UCSD-AML1 (cell line): ENCODE data around the gene MOK.
A peak's percentile ranks its signal among the peaks of the same experiment; 100 is the strongest.
"Not testable (repeated sequence)": the region's sequence is repeated elsewhere in the genome, so short reads cannot be mapped to it uniquely, and the experiment has no call there.

Experiments used
- DNase-seq: peaks from one replicate; lab custom pipeline; 2025; ENCODE audit not compliant: unreplicated experiment; lab: John Stamatoyannopoulos, UW

The MOK gene

GRCh38 chr14:102249041-102249440, 55.9 kb downstream of the MOK start:
- no peak for DNase-seq

DNA sequence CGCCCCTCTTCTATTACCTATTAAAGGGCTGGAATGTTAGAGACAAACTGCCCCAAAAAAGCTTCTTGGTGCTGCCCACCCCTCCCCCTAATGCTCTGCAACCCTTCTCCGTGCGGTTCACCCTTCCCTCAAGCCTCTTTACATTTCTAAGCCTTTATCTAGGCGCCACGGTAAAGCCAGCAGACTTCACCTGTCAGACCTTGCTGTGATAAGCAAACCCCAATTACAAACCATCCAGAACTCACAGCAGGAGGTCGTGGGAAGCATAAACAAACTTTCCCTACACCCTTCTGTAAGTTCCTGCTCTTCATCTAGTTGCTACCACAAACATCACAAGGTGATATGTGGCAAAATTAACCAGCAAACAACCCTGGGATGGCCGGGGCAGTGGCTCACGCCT, 56.8 kb downstream of the MOK start:
- DNase-seq, result no peak

DNA sequence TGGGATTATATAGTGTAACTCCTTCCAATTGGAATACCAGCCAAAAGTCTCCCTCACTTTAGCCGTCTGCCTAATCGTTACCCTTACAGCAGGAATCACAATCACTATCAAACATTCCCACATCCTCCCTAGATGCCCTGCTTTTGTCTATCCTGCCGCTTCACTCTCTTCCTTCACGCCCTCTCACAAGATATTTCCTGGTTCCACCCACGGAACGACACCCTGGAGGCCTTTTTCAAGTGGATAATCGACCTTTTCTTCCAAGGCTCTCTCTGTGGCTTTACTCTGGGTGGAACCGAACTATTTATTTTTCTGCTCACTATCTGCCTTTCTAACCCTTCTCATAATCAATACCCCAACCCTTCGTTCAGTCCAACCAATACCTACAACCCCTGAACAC, 58.9 kb downstream of the MOK start:
- no peak for DNase-seq

DNA sequence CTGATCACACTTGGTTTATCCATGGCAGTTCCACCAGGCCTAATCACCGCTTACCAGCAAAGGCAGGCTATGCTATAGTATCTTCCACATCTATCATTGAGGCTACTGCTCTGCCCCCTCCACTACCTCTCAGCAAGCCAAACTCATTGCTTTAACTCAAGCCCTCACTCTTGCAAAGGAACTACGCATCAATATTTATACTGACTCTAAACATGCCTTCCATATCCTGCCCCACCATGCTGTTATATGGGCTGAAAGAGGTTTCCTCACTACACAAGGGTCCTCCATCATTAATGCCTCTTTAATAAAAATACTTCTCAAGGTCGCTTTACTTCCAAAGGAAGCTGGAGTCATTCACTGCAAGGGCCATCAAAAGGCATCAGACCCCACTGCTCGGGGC, 61.2 kb downstream of the MOK start:
- DNase-seq, result not testable (repeated sequence)

DNA sequence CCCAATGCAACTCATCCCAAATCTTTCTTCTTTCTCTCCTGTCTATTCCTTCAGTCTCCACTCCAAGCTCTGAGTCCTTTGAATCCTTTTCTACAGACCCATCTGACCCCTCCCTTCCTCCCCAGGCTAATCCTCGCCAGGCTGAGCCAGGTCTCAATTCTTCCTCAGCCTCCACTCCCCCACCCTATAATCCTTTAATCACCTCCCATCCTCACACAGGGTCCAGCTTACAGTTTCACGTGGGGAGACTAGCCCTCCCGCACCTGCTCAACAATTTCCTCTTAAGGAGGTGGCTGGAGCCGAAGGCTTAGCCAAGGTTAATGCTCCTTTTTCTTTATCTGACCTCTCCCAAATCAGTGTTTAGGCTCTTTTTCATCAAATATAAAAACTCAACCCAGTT, 63.8 kb downstream of the MOK start:
- no peak for DNase-seq

- not testable (repeated sequence) for DNase-seq
Observed at GRCh38 chr14:102240481-102240880, 64.5 kb downstream of the MOK start.

DNA sequence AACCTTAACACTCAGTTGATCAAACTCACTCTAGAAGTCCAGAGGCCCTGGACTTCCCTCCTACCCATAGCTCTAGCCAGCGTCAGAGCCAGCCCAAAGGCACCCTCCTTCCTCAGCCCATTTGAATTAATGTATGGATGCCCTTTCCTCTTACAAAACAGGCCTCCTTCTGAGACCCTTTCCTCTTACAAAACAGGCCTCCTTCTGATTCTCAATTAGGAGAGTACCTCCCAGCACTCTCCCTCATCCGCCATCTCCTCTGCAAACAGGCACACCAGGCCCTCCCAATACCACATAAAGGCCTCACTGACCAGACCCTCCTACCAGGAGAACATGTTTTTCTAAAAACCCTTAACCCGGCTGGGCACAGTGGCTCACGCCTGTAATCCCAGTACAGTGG, 65.7 kb downstream of the MOK start:
- DNase-seq, result no peak

GRCh38 chr14:102238766-102239165, 66.2 kb downstream of the MOK start:
- DNase-seq, result no peak

GRCh38 chr14:102238131-102238530, 66.8 kb downstream of the MOK start:
- DNase-seq, result no peak

- DNase-seq, result no peak
Observed at GRCh38 chr14:102236026-102236425, 68.9 kb downstream of the MOK start.

GRCh38 chr14:102235275-102235897, 69.6 kb downstream of the MOK start:
- peak; percentile 63 for DNase-seq

GRCh38 chr14:102234331-102235264, 70.4 kb downstream of the MOK start:
- DNase-seq, result no peak

- DNase-seq, result no peak
Observed at GRCh38 chr14:102233081-102233480, 71.9 kb downstream of the MOK start.

- DNase-seq, result no peak
Observed at GRCh38 chr14:102232348-102232625, 72.7 kb downstream of the MOK start.

DNA sequence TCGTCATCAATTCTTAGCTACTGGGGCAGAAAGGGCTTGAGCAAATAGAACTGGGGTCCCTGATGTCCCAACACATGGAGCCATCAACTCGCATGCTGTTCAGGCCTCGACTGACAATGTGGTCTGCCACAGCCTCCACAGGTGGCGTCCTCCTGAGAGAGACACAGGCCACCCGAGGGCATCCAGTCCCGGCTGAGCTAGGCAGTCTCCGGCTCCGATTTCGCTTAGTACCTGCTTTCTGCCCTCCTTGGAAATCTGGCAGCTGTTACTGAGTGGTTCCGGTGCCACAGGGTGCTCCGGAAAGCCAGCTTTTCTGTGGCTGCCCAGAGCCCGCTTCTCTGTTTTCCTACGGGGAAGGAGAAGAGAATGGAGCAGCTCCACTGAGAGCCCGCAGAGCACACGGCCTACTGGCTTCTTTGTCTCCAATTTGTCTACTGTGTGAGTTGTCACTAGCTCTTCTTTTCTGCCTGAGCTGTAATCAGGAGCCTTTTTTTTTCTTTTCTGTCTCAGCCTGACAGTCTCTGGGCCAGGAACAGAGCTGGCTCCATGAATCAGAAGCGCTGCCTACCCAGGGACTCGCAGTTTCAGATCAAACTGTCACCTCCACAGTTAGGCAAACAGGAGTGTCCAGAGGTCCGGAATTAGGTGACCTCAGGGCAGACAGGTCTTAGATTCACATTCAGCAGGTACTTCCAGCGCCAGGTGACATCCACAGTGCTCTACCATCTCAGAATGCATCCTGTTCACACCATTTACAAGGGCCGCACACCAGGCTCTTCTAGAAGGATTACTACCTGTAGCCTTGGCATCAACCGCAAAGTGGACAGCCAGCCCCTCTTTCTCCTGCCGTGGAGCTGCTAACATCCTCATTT, 73.3 kb downstream of the MOK start:
- DNase-seq, result no peak

- DNase-seq, result no peak
Observed at GRCh38 chr14:102230481-102231210, 74.3 kb downstream of the MOK start.

GRCh38 chr14:102229739-102230092, 75.2 kb downstream of the MOK start:
- DNase-seq, result no peak

- no peak for DNase-seq
Observed at GRCh38 chr14:102229071-102229738, 75.8 kb downstream of the MOK start.

- DNase-seq, result no peak
Observed at GRCh38 chr14:102227184-102227964, 77.6 kb downstream of the MOK start.
